ENCODE data around the gene ZNF276. TPM values are rescaled to one million over a fixed set of nuclear protein-coding genes. Genes with fewer than 3 reads are reported as not detected.
"Not testable (repeated sequence)": the region's sequence is repeated elsewhere in the genome, so short reads cannot be mapped to it uniquely, and the experiment has no call there.

ZNF276 gene
- polyA plus RNA-seq, 4 donors, result 19.3 to 37.1 (median 28.2) TPM

DNA sequence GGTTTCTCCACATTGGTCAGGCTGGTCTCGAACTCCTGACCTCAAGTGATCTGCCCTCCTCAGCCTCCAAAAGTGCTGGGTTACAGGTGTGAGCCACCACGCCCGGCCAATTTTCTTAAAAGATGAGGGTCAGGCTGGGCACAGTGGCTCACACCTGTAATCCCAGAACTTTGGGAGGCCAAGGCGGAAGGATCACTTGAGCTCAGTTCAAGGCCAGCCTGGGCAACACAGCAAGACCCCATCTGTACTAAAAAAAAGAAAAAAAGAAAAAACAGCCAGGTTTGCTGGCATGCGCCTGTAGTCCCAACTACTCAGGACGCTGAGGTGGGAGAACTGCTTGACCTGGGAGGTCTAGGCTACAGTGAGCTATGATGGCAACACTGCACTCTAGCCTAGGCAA, 62.6 kb downstream of the ZNF276 start:
- not testable (repeated sequence) for H3K27me3 ChIP-seq (ENCODE audit: control insufficient read depth in 3 of 3, insufficient read depth in 3 of 3, low read length in 3 of 3); FAIRE-seq; DNase-seq; H3K4me1 ChIP-seq (ENCODE audit: control insufficient read depth in 3 of 3, insufficient read depth in 2 of 3, low read depth in 1 of 3, low read length in 2 of 3); H3K9me3 ChIP-seq (ENCODE audit: control insufficient read depth in 2 of 2, insufficient read depth in 1 of 2, low read depth in 1 of 2, low read length in 1 of 2); H3K4me3 ChIP-seq (ENCODE audit: low read depth in 1 of 3, low read length in 3 of 3); H3K27ac ChIP-seq (ENCODE audit: low read depth in 1 of 3, low read length in 2 of 3)
- WGBS, 3 donors, result 94 to 97% (median 94%) methylated on average over 6 of the region's 6 CpGs
- peaks cover 0 to 71% (median 3%) of the 10 kb centered on the region in 3 donors for H3K36me3 ChIP-seq (ENCODE audit: control insufficient read depth in 3 of 3, insufficient read depth in 2 of 3, low read depth in 1 of 3, low read length in 3 of 3)

DNA sequence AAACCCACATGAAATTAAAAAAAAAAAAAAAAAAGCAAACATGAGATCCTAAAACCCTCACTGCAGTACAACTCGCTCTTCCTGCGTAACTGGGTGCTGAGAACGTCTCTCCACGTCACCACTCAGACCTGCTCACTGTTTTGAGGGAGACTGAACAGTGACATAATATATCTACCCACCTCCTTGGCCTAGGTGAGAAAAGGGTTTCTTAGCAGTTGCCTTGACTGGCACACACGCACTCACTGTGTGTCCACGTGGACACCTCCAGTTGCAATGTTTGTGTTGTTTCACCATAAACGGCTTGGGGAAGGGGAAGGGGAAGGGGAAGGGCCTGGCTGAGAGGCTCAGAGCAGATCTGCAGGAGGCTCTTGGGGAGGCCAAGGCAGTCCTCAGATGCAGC, 63.1 kb downstream of the ZNF276 start:
- Histone ChIP-seq H3K4me3 (ENCODE audit: low read depth in 1 of 3, low read length in 3 of 3) (no peak overlapping the region), H3K4me1 (ENCODE audit: control insufficient read depth in 3 of 3, insufficient read depth in 2 of 3, low read depth in 1 of 3, low read length in 2 of 3) (no peaks in the 10 kb centered on the region), H3K27ac (ENCODE audit: low read depth in 1 of 3, low read length in 2 of 3) (no peak overlapping the region), H3K36me3 (ENCODE audit: control insufficient read depth in 3 of 3, insufficient read depth in 2 of 3, low read depth in 1 of 3, low read length in 3 of 3) (peaks cover 0 to 69% (median 5%) of the 10 kb centered on the region in 3 donors), H3K9me3 (ENCODE audit: control insufficient read depth in 2 of 2, insufficient read depth in 1 of 2, low read depth in 1 of 2, low read length in 1 of 2) (no peaks in the 10 kb centered on the region), H3K27me3 (ENCODE audit: control insufficient read depth in 3 of 3, insufficient read depth in 3 of 3, low read length in 3 of 3) (no peaks in the 10 kb centered on the region)
- FAIRE-seq (no peak), DNase-seq (peak in 1 of 2 donors; percentile 14)
- whole genome bisulfite sequencing, 3 donors, result 80 to 83% (median 82%) methylated on average over 7 of the region's 7 CpGs

DNA sequence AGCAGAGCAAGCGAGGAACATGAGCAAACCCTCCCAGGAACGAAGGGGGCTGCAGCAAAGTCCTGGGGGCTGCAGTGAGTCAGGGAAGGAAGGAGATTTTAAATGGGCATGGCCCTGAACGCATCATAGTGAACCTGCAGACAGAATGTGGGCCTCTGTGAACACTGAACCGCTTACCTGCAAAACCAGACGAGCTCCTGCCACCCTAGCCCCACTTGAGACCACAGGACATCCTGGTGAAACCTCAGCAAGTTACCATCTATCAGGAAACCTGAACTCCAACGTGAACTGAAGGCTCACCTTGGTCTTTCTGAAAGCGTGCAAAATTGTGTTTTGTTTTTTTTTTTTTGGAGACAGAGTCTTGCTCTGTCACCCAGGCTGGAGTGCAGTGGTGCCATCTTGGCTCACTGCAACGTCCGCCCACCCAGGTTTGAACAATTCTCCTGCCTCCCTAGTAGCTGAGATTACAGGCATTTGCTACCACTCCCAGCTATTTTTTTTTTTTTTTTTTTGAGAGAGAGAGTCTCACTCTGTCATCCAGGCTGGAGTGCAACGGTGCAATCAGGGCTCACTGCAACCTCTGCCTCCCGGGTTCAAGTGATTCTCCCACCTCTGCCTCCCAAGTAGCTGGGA, 64.3 kb downstream of the ZNF276 start:
- FAIRE-seq, result no peak
- H3K27ac ChIP-seq (ENCODE audit: low read depth in 1 of 3, low read length in 2 of 3), result no peak overlapping the region
- DNase-seq, result peak in 1 of 2 donors; percentile 54
- H3K9me3 ChIP-seq (ENCODE audit: control insufficient read depth in 2 of 2, insufficient read depth in 1 of 2, low read depth in 1 of 2, low read length in 1 of 2), result no peaks in the 10 kb centered on the region
- H3K4me1 ChIP-seq (ENCODE audit: control insufficient read depth in 3 of 3, insufficient read depth in 2 of 3, low read depth in 1 of 3, low read length in 2 of 3), result no peaks in the 10 kb centered on the region
- H3K4me3 ChIP-seq (ENCODE audit: low read depth in 1 of 3, low read length in 3 of 3), result no peak overlapping the region
- WGBS, 3 donors, result 84 to 92% (median 84%) methylated on average over 11 of the region's 11 CpGs
- H3K27me3 ChIP-seq (ENCODE audit: control insufficient read depth in 3 of 3, insufficient read depth in 3 of 3, low read length in 3 of 3), result no peaks in the 10 kb centered on the region
- H3K36me3 ChIP-seq (ENCODE audit: control insufficient read depth in 3 of 3, insufficient read depth in 2 of 3, low read depth in 1 of 3, low read length in 3 of 3), result peaks cover 0 to 69% (median 5%) of the 10 kb centered on the region in 3 donors

DNA sequence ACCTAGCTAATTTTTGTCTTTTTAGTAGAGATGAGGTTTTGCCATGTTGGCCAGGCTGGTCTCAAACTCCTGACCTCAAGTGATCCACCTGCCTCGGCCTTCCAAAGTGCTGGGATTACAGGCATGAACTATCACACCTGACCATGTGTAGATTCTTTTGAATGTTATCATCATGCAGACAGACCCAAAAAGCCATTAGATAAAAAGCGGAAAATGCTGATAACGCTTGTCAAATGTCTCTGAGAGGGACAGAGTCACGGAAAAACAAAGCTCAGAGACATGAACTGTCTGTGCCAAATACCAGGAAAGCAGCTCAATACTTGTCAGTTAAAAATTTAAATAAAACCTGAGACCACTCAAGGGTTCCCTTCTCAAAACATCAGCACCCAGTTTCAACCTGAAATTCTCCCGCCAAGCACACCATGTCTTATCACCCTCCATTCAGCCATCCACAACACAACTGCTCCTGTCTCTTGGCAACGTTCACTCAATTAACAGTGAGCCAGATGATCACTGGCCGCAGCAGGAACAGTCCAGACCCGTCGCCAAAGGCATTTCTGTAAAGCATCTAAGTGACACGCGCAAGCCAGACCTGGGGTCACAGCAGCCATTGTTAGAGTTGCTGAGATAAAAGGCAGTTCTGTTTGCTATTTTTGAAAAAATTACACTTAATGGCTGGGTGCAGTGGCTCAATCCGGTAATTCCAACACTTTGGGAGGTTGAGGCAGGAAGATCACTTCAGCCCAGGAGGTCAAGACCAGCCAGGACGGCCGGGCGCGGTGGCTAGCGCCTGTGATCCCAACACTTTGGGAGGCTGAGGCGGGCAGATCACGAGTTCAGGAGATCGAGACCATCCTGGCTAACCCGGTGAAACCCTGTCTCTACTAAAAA, 65.4 kb downstream of the ZNF276 start:
- H3K27me3 ChIP-seq (ENCODE audit: control insufficient read depth in 3 of 3, insufficient read depth in 3 of 3, low read length in 3 of 3), result no peaks in the 10 kb centered on the region
- no peak for FAIRE-seq

DNA sequence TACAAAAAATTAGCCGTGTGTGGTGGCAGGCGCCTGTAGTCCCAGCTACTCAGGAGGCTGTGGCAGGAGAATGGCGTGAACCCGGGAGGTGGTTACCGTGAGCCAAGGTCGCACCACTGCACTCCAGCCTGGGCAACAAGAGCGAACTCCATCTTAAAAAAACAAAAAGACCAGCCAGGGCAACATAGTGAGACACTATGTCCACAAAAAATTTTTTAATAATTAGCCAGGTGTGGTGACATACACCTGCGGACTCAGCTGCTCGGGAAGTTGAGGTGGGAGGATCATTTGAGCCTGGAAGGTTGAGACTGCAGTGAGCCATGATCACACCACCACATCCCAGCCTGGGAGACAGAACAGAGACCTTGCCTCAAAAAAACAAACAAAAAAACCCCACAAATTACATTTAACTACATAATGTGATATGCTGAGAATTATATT, 66.0 kb downstream of the ZNF276 start:
- Histone ChIP-seq H3K9me3 (ENCODE audit: control insufficient read depth in 2 of 2, insufficient read depth in 1 of 2, low read depth in 1 of 2, low read length in 1 of 2) (no peaks in the 10 kb centered on the region), H3K4me3 (ENCODE audit: low read depth in 1 of 3, low read length in 3 of 3) (no peak overlapping the region), H3K27me3 (ENCODE audit: control insufficient read depth in 3 of 3, insufficient read depth in 3 of 3, low read length in 3 of 3) (no peaks in the 10 kb centered on the region), H3K4me1 (ENCODE audit: control insufficient read depth in 3 of 3, insufficient read depth in 2 of 3, low read depth in 1 of 3, low read length in 2 of 3) (no peaks in the 10 kb centered on the region), H3K36me3 (ENCODE audit: control insufficient read depth in 3 of 3, insufficient read depth in 2 of 3, low read depth in 1 of 3, low read length in 3 of 3) (peaks cover 0 to 86% (median 5%) of the 10 kb centered on the region in 3 donors), H3K27ac (ENCODE audit: low read depth in 1 of 3, low read length in 2 of 3) (no peak overlapping the region)
- 89 to 94% (median 93%) methylated on average over 9 of the region's 9 CpGs for WGBS, 3 donors
- FAIRE-seq (no peak), DNase-seq (no peak)

More for the DNA sequence above, 65.4 kb downstream of the ZNF276 start:
- 94 to 96% (median 95%) methylated on average over 21 of the region's 21 CpGs for WGBS, 3 donors
- no peaks in the 10 kb centered on the region for H3K9me3 ChIP-seq (ENCODE audit: control insufficient read depth in 2 of 2, insufficient read depth in 1 of 2, low read depth in 1 of 2, low read length in 1 of 2)
- H3K4me3 ChIP-seq (ENCODE audit: low read depth in 1 of 3, low read length in 3 of 3), result no peak overlapping the region
- DNase-seq, result no peak
- no peaks in the 10 kb centered on the region for H3K4me1 ChIP-seq (ENCODE audit: control insufficient read depth in 3 of 3, insufficient read depth in 2 of 3, low read depth in 1 of 3, low read length in 2 of 3)
- H3K36me3 ChIP-seq (ENCODE audit: control insufficient read depth in 3 of 3, insufficient read depth in 2 of 3, low read depth in 1 of 3, low read length in 3 of 3), result peaks cover 0 to 80% (median 5%) of the 10 kb centered on the region in 3 donors
- no peak overlapping the region for H3K27ac ChIP-seq (ENCODE audit: low read depth in 1 of 3, low read length in 2 of 3)

Other genes starting within 250 kb of the ZNF276 start
- 10 to 100 TPM; 48.4 to 86.7 (median 65.5) TPM for gene ANKRD11, start 231.0 kb upstream of the ZNF276 start, polyA plus RNA-seq
- 100 to 1,000 TPM in 3 of 4 donors, 10 to 100 TPM in 1; 89.1 to 245 (median 179) TPM for gene SPG7, start 213.1 kb upstream of the ZNF276 start, polyA plus RNA-seq
- 1,000 to 10,000 TPM; 3,166 to 8,355 (median 5,738) TPM for gene RPL13, start 160.9 kb upstream of the ZNF276 start, polyA plus RNA-seq
- 10 to 100 TPM in 2 of 4 donors, 1 to 10 TPM in 1, under 1 TPM in 1; 0.22 to 20.3 (median 7.9) TPM for gene CPNE7, start 145.8 kb upstream of the ZNF276 start, polyA plus RNA-seq
- 100 to 1,000 TPM; 125 to 375 (median 342) TPM for gene DPEP1, start 107.9 kb upstream of the ZNF276 start, polyA plus RNA-seq
- gene CHMP1A, start 63.8 kb upstream of the ZNF276 start, polyA plus RNA-seq, result 100 to 1,000 TPM in 2 of 4 donors, 10 to 100 TPM in 2; 78.6 to 202 (median 138) TPM
- gene SPATA33, start 63.7 kb upstream of the ZNF276 start, polyA plus RNA-seq, result 10 to 100 TPM in 1 of 4 donors, 1 to 10 TPM in 3; 6.5 to 17.0 (median 8.1) TPM
- 100 to 1,000 TPM; 100 to 239 (median 167) TPM for gene CDK10, start 34.8 kb upstream of the ZNF276 start, polyA plus RNA-seq
- gene SPATA2L, start 19.8 kb upstream of the ZNF276 start, polyA plus RNA-seq, result 10 to 100 TPM in 3 of 4 donors, 1 to 10 TPM in 1; 9.2 to 42.7 (median 24.9) TPM
- 10 to 100 TPM; 12.3 to 48.5 (median 28.8) TPM for gene VPS9D1, start 639 bp upstream of the ZNF276 start, polyA plus RNA-seq
- 10 to 100 TPM in 2 of 4 donors, 1 to 10 TPM in 2; 3.0 to 24.6 (median 15.5) TPM for gene FANCA, start 95.1 kb downstream of the ZNF276 start, polyA plus RNA-seq
- 10 to 100 TPM; 19.6 to 61.5 (median 44.9) TPM for gene SPIRE2, start 106.9 kb downstream of the ZNF276 start, polyA plus RNA-seq
- gene TCF25, start 152.1 kb downstream of the ZNF276 start, polyA plus RNA-seq, result 100 to 1,000 TPM; 123 to 356 (median 167) TPM
- gene MC1R, start 197.3 kb downstream of the ZNF276 start, polyA plus RNA-seq, result 1 to 10 TPM; 3.4 to 8.3 (median 4.7) TPM
- 10 to 100 TPM in 1 of 4 donors, 1 to 10 TPM in 2, under 1 TPM in 1; 0.89 to 42.0 (median 4.6) TPM for gene TUBB3, start 201.8 kb downstream of the ZNF276 start, polyA plus RNA-seq
- gene DEF8, start 227.2 kb downstream of the ZNF276 start, polyA plus RNA-seq, result 10 to 100 TPM; 18.3 to 40.5 (median 31.0) TPM